ENCODE measurements around the gene CNTNAP2. TPM values are rescaled to one million over a fixed set of nuclear protein-coding genes. Genes with fewer than 3 reads are reported as not detected.

The CNTNAP2 gene
- total RNA-seq, 2 donors from 2014 or later = 171 to 228 TPM

GRCh38 chr7:148319316-148319808 lies 2202.8 kb downstream of the CNTNAP2 start:
- peaks cover 4% of the 10 kb centered on the region for H3K9me3 ChIP-seq (ENCODE audit: control insufficient read depth, low read length)
- no peak overlapping the region for H3K4me3 Mint-ChIP-seq
- peaks cover 10% of the 10 kb centered on the region for H3K36me3 Mint-ChIP-seq (ENCODE audit: low read depth)
- 87 to 88% methylated on average over 5 to 6 of the region's 6 CpGs for WGBS, 2 experiments (ENCODE audit: insufficient coverage in 1 of 2, insufficient read length in 1 of 2)
- H3K27me3 Mint-ChIP-seq (ENCODE audit: insufficient read depth) = no peaks in the 10 kb centered on the region
- no peak for TF ChIP-seq CTCF (conservative IDR thresholded peaks at IDR 0.05)
- no peak overlapping the region for H3K9ac ChIP-seq (ENCODE audit: extremely low read depth, low read length, poor library complexity, severe bottlenecking)
- peaks cover 21% of the 10 kb centered on the region for H3K4me1 ChIP-seq (ENCODE audit: control insufficient read depth, insufficient read depth, low read length)
- peaks cover 17% of the 10 kb centered on the region for H3K9me3 Mint-ChIP-seq
- no peak for DNase-seq
- peaks cover 9% of the 10 kb centered on the region for H3K36me3 ChIP-seq (ENCODE audit: control insufficient read depth, insufficient read depth, low read length)
- H3K27ac Mint-ChIP-seq = no peak overlapping the region
- peaks cover 37% of the 10 kb centered on the region for H3K4me1 Mint-ChIP-seq
- no peak overlapping the region for H3K27ac ChIP-seq (ENCODE audit: low read depth, low read length)
- H3K27me3 ChIP-seq (ENCODE audit: control insufficient read depth, insufficient read depth, low read length, poor library complexity, severe bottlenecking) = no peaks in the 10 kb centered on the region
- peak overlapping the region; percentile 53 for H3K4me3 ChIP-seq (ENCODE audit: low read length)

DNA sequence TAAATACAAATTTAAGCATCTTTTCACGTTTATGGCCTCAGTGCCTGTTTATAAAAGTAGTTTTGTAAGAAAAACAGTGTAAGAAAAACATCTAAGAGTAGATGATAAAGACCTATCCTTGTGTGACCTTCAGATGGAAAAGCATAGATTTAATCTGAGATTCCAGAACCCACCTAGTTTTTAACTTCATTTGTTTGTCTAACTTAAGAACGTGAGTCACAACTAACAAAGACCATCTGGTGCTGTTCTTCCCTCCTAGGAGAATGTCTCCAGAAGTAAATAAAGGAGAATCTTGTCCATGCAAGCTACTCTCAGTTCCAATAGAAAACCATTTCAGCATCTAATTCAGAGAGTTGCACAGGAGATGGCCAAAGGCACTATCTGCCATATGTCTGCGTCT lies 2208.6 kb downstream of the CNTNAP2 start:
- no peaks in the 10 kb centered on the region for H3K27me3 ChIP-seq (ENCODE audit: control insufficient read depth, insufficient read depth, low read length, poor library complexity, severe bottlenecking)
- no peaks in the 10 kb centered on the region for H3K36me3 ChIP-seq (ENCODE audit: control insufficient read depth, insufficient read depth, low read length)
- peaks cover 16% of the 10 kb centered on the region for H3K9me3 Mint-ChIP-seq
- H3K36me3 Mint-ChIP-seq (ENCODE audit: low read depth) = peaks cover 26% of the 10 kb centered on the region
- H3K4me3 Mint-ChIP-seq = no peak overlapping the region
- no peak overlapping the region for H3K4me3 ChIP-seq (ENCODE audit: low read length)
- no peak overlapping the region for H3K9ac ChIP-seq (ENCODE audit: extremely low read depth, low read length, poor library complexity, severe bottlenecking)
- no peak for DNase-seq
- H3K27ac Mint-ChIP-seq = no peak overlapping the region
- peaks cover 7% of the 10 kb centered on the region for H3K9me3 ChIP-seq (ENCODE audit: control insufficient read depth, low read length)
- peaks cover 2% of the 10 kb centered on the region for H3K27me3 Mint-ChIP-seq (ENCODE audit: insufficient read depth)
- H3K4me1 Mint-ChIP-seq = peaks cover 29% of the 10 kb centered on the region
- no peak overlapping the region for H3K27ac ChIP-seq (ENCODE audit: low read depth, low read length)
- TF ChIP-seq CTCF (conservative IDR thresholded peaks at IDR 0.05) = no peak
- WGBS, 2 experiments (ENCODE audit: insufficient coverage in 1 of 2, insufficient read length in 1 of 2) = 78 to 81% methylated on average over 1 to 3 of the region's 3 CpGs
- H3K4me1 ChIP-seq (ENCODE audit: control insufficient read depth, insufficient read depth, low read length) = peaks cover 2% of the 10 kb centered on the region

GRCh38 chr7:148327379-148327778 lies 2210.8 kb downstream of the CNTNAP2 start:
- Mint-ChIP-seq H3K27me3 (ENCODE audit: insufficient read depth) (peaks cover 2% of the 10 kb centered on the region), H3K27ac (peak overlapping the region; percentile 83), H3K9me3 (peaks cover 27% of the 10 kb centered on the region), H3K36me3 (ENCODE audit: low read depth) (peaks cover 30% of the 10 kb centered on the region), H3K4me3 (no peak overlapping the region), H3K4me1 (peaks cover 29% of the 10 kb centered on the region)
- no peaks in the 10 kb centered on the region for H3K27me3 ChIP-seq (ENCODE audit: control insufficient read depth, insufficient read depth, low read length, poor library complexity, severe bottlenecking)
- H3K4me1 ChIP-seq (ENCODE audit: control insufficient read depth, insufficient read depth, low read length) = peaks cover 2% of the 10 kb centered on the region
- DNase-seq = peak; percentile 20
- H3K9me3 ChIP-seq (ENCODE audit: control insufficient read depth, low read length) = peaks cover 12% of the 10 kb centered on the region
- H3K9ac ChIP-seq (ENCODE audit: extremely low read depth, low read length, poor library complexity, severe bottlenecking) = no peak overlapping the region
- H3K27ac ChIP-seq (ENCODE audit: low read depth, low read length) = no peak overlapping the region
- no peaks in the 10 kb centered on the region for H3K36me3 ChIP-seq (ENCODE audit: control insufficient read depth, insufficient read depth, low read length)
- no peak overlapping the region for H3K4me3 ChIP-seq (ENCODE audit: low read length)
- WGBS, 2 experiments (ENCODE audit: insufficient coverage in 1 of 2, insufficient read length in 1 of 2) = 78% methylated on average over 1 of the region's 1 CpG; no CpG with 5 or more reads in 1 of the 2 experiments
- no peak for TF ChIP-seq CTCF (conservative IDR thresholded peaks at IDR 0.05)
